Measurements from ENCODE around the gene AFG1L. TPM values are rescaled to one million over a fixed set of nuclear protein-coding genes. Genes with fewer than 3 reads are reported as not detected.
"Not testable (repeated sequence)": the region's sequence is repeated elsewhere in the genome, so short reads cannot be mapped to it uniquely, and the experiment has no call there.

AFG1L gene
- total RNA-seq, 2 experiments from 2014 or later, result 4.0 to 7.5 TPM

GRCh38 chr6:108291091-108291490, 3.8 kb upstream of the AFG1L start:
- Mint-ChIP-seq H3K36me3 (ENCODE audit: low read depth) (peaks cover 4% of the 10 kb centered on the region), H3K4me1 (ENCODE audit: low read depth) (peaks cover 44% of the 10 kb centered on the region), H3K27ac (no peak overlapping the region), H3K4me3 (no peak overlapping the region), H3K27me3 (ENCODE audit: low read depth) (no peaks in the 10 kb centered on the region), H3K9me3 (ENCODE audit: insufficient read depth) (no peaks in the 10 kb centered on the region)
- ChIA-PET POLR2A (no interaction called here), CTCF (no interaction called here)
- ATAC-seq (no peak), DNase-seq (no peak)

GRCh38 chr6:108292561-108292960, 2.3 kb upstream of the AFG1L start:
- POLR2A ChIA-PET; H3K27ac Mint-ChIP-seq; H3K36me3 Mint-ChIP-seq (ENCODE audit: low read depth); H3K9me3 Mint-ChIP-seq (ENCODE audit: insufficient read depth); H3K27me3 Mint-ChIP-seq (ENCODE audit: low read depth); H3K4me3 Mint-ChIP-seq; DNase-seq; CTCF ChIA-PET; ATAC-seq: not testable (repeated sequence)
- H3K4me1 Mint-ChIP-seq (ENCODE audit: low read depth), result peaks cover 29% of the 10 kb centered on the region

- peak overlapping the region; percentile 99 for H3K27ac Mint-ChIP-seq
- ATAC-seq, result no peak
- peaks cover 4% of the 10 kb centered on the region for H3K36me3 Mint-ChIP-seq (ENCODE audit: low read depth)
- H3K9me3 Mint-ChIP-seq (ENCODE audit: insufficient read depth), result no peaks in the 10 kb centered on the region
- DNase-seq, result no peak
- ChIA-PET POLR2A (no interaction called here), CTCF (interaction anchor here (0.9 kb wide), 1 partner anchor 33 kb away, joined by 3 read pairs; the partner anchor contains the start of gene SNX3)
- H3K4me3 Mint-ChIP-seq, result peak overlapping the region; percentile 95
- peaks cover 26% of the 10 kb centered on the region for H3K4me1 Mint-ChIP-seq (ENCODE audit: low read depth)
- no peaks in the 10 kb centered on the region for H3K27me3 Mint-ChIP-seq (ENCODE audit: low read depth)
These were observed 1.1 kb upstream of the AFG1L start for GRCh38 chr6:108293527-108294296.

GRCh38 chr6:108294297-108294726, 542 bp upstream of the AFG1L start:
- Mint-ChIP-seq H3K4me3 (peak overlapping the region; percentile 95), H3K9me3 (ENCODE audit: insufficient read depth) (no peaks in the 10 kb centered on the region), H3K4me1 (ENCODE audit: low read depth) (peaks cover 24% of the 10 kb centered on the region), H3K27me3 (ENCODE audit: low read depth) (no peaks in the 10 kb centered on the region), H3K36me3 (ENCODE audit: low read depth) (peaks cover 4% of the 10 kb centered on the region), H3K27ac (peak overlapping the region; percentile 99)
- POLR2A ChIA-PET, result interaction anchor here (0.6 to 2.3 kb wide), 4 partner anchors 14 to 192 kb away, joined by 3 to 27 read pairs (median 4); partner anchors contain the start of gene SNX3
- CTCF ChIA-PET, result interaction anchor here (0.9 kb wide), 1 partner anchor 34 kb away, joined by 3 read pairs; the partner anchor contains the start of gene SNX3
- ATAC-seq (peak; percentile 53), DNase-seq (no peak)

GRCh38 chr6:108295676-108296075, 822 bp downstream of the AFG1L start:
- CTCF ChIA-PET, result interaction anchor here (0.7 to 1.5 kb wide), 3 partner anchors 10 to 35 kb away, joined by 3 to 4 read pairs (median 3); partner anchors contain the start of gene SNX3
- Mint-ChIP-seq H3K36me3 (ENCODE audit: low read depth) (peaks cover 4% of the 10 kb centered on the region), H3K27ac (peak overlapping the region; percentile 99), H3K27me3 (ENCODE audit: low read depth) (no peaks in the 10 kb centered on the region), H3K9me3 (ENCODE audit: insufficient read depth) (no peaks in the 10 kb centered on the region), H3K4me3 (peak overlapping the region; percentile 95), H3K4me1 (ENCODE audit: low read depth) (peaks cover 26% of the 10 kb centered on the region)
- ATAC-seq, result no peak
- no peak for DNase-seq
- POLR2A ChIA-PET, result interaction anchor here (0.6 to 2.3 kb wide), 8 partner anchors 9 to 741 kb away, joined by 3 to 27 read pairs (median 3); partner anchors contain the start of gene SNX3

GRCh38 chr6:108302386-108302785, 7.5 kb downstream of the AFG1L start:
- H3K36me3 Mint-ChIP-seq (ENCODE audit: low read depth), result peaks cover 5% of the 10 kb centered on the region
- CTCF ChIA-PET, result interaction anchor here (2.8 kb wide), 1 partner anchor 190 kb away, joined by 11 read pairs; no protein-coding TSS in a partner anchor

GRCh38 chr6:108304646-108305045, 9.8 kb downstream of the AFG1L start:
- Mint-ChIP-seq H3K27ac (no peak overlapping the region), H3K4me3 (no peak overlapping the region), H3K36me3 (ENCODE audit: low read depth) (peaks cover 5% of the 10 kb centered on the region), H3K27me3 (ENCODE audit: low read depth) (peaks cover 3% of the 10 kb centered on the region), H3K9me3 (ENCODE audit: insufficient read depth) (no peaks in the 10 kb centered on the region), H3K4me1 (ENCODE audit: low read depth) (peaks cover 6% of the 10 kb centered on the region)
- ATAC-seq (no peak), DNase-seq (no peak)
- POLR2A ChIA-PET, result interaction anchor here (0.7 to 1.1 kb wide), 2 partner anchors 9 to 22 kb away, joined by 3 to 4 read pairs; no protein-coding TSS in a partner anchor
- CTCF ChIA-PET, result interaction anchor here (0.8 to 2.8 kb wide), 2 partner anchors 43 to 188 kb away, joined by 5 to 11 read pairs; no protein-coding TSS in a partner anchor

More at GRCh38 chr6:108302386-108302785, 7.5 kb downstream of the AFG1L start:
- H3K9me3 Mint-ChIP-seq (ENCODE audit: insufficient read depth), result no peaks in the 10 kb centered on the region
- H3K4me3 Mint-ChIP-seq, result no peak overlapping the region
- peaks cover 14% of the 10 kb centered on the region for H3K4me1 Mint-ChIP-seq (ENCODE audit: low read depth)
- no peak for DNase-seq
- peaks cover 3% of the 10 kb centered on the region for H3K27me3 Mint-ChIP-seq (ENCODE audit: low read depth)
- POLR2A ChIA-PET, result no interaction called here
- no peak for ATAC-seq
- H3K27ac Mint-ChIP-seq, result no peak overlapping the region

- ATAC-seq; DNase-seq; H3K36me3 Mint-ChIP-seq (ENCODE audit: low read depth); H3K27ac Mint-ChIP-seq; H3K4me3 Mint-ChIP-seq; H3K27me3 Mint-ChIP-seq (ENCODE audit: low read depth); CTCF ChIA-PET; H3K9me3 Mint-ChIP-seq (ENCODE audit: insufficient read depth); H3K4me1 Mint-ChIP-seq (ENCODE audit: low read depth): not testable (repeated sequence)
- POLR2A ChIA-PET, result interaction anchor here (0.6 to 1.5 kb wide), 2 partner anchors 14 to 319 kb away, joined by 3 to 5 read pairs; partner anchors contain the start of gene AFG1L
These were observed 13.8 kb downstream of the AFG1L start for GRCh38 chr6:108308641-108309040.

GRCh38 chr6:108309844-108310243, 15.0 kb downstream of the AFG1L start:
- no peak overlapping the region for H3K4me3 Mint-ChIP-seq
- H3K36me3 Mint-ChIP-seq (ENCODE audit: low read depth), result no peaks in the 10 kb centered on the region
- H3K4me1 Mint-ChIP-seq (ENCODE audit: low read depth), result peaks cover 6% of the 10 kb centered on the region
- no peak for DNase-seq
- H3K9me3 Mint-ChIP-seq (ENCODE audit: insufficient read depth), result no peaks in the 10 kb centered on the region
- ChIA-PET CTCF (no interaction called here), POLR2A (no interaction called here)
- no peak for ATAC-seq
- no peaks in the 10 kb centered on the region for H3K27me3 Mint-ChIP-seq (ENCODE audit: low read depth)
- H3K27ac Mint-ChIP-seq, result no peak overlapping the region

GRCh38 chr6:108312605-108313004, 17.8 kb downstream of the AFG1L start:
- ChIA-PET POLR2A (no interaction called here), CTCF (no interaction called here)
- peaks cover 6% of the 10 kb centered on the region for H3K4me1 Mint-ChIP-seq (ENCODE audit: low read depth)
- no peak for ATAC-seq
- H3K4me3 Mint-ChIP-seq, result no peak overlapping the region
- no peak for DNase-seq
- H3K36me3 Mint-ChIP-seq (ENCODE audit: low read depth), result no peaks in the 10 kb centered on the region
- no peaks in the 10 kb centered on the region for H3K9me3 Mint-ChIP-seq (ENCODE audit: insufficient read depth)
- no peak overlapping the region for H3K27ac Mint-ChIP-seq
- peaks cover 2% of the 10 kb centered on the region for H3K27me3 Mint-ChIP-seq (ENCODE audit: low read depth)

GRCh38 chr6:108321253-108321747, 26.4 kb downstream of the AFG1L start:
- H3K4me3 Mint-ChIP-seq, result no peak overlapping the region

GRCh38 chr6:108322728-108323127, 27.9 kb downstream of the AFG1L start:
- CTCF ChIA-PET, result no interaction called here

More at GRCh38 chr6:108321253-108321747, 26.4 kb downstream of the AFG1L start:
- H3K9me3 Mint-ChIP-seq (ENCODE audit: insufficient read depth), result no peaks in the 10 kb centered on the region
- H3K36me3 Mint-ChIP-seq (ENCODE audit: low read depth), result no peaks in the 10 kb centered on the region
- ChIA-PET POLR2A (no interaction called here), CTCF (no interaction called here)
- H3K27me3 Mint-ChIP-seq (ENCODE audit: low read depth), result peaks cover 2% of the 10 kb centered on the region
- no peak overlapping the region for H3K27ac Mint-ChIP-seq
- DNase-seq (no peak), ATAC-seq (no peak)
- H3K4me1 Mint-ChIP-seq (ENCODE audit: low read depth), result no peaks in the 10 kb centered on the region

More at GRCh38 chr6:108322728-108323127, 27.9 kb downstream of the AFG1L start:
- no peaks in the 10 kb centered on the region for H3K4me1 Mint-ChIP-seq (ENCODE audit: low read depth)
- DNase-seq (no peak), ATAC-seq (no peak)
- peaks cover 4% of the 10 kb centered on the region for H3K36me3 Mint-ChIP-seq (ENCODE audit: low read depth)
- H3K9me3 Mint-ChIP-seq (ENCODE audit: insufficient read depth), result no peaks in the 10 kb centered on the region
- no peak overlapping the region for H3K4me3 Mint-ChIP-seq
- H3K27ac Mint-ChIP-seq, result no peak overlapping the region
- POLR2A ChIA-PET, result no interaction called here
- no peaks in the 10 kb centered on the region for H3K27me3 Mint-ChIP-seq (ENCODE audit: low read depth)
